GM18498 (cell line): Measurements from ENCODE around the gene TPO.
"Not testable (repeated sequence)": the region's sequence is repeated elsewhere in the genome, so short reads cannot be mapped to it uniquely, and the experiment has no call there.

Experiments
- ATAC-seq: cut with Tn5 transposase; IDR thresholded peaks from one replicate; pipeline ENCODE4 v1.9.1; 2021; ENCODE audit warnings: mild to moderate bottlenecking, moderate library complexity; ENCODE audit not compliant: unreplicated experiment

The TPO gene

DNA sequence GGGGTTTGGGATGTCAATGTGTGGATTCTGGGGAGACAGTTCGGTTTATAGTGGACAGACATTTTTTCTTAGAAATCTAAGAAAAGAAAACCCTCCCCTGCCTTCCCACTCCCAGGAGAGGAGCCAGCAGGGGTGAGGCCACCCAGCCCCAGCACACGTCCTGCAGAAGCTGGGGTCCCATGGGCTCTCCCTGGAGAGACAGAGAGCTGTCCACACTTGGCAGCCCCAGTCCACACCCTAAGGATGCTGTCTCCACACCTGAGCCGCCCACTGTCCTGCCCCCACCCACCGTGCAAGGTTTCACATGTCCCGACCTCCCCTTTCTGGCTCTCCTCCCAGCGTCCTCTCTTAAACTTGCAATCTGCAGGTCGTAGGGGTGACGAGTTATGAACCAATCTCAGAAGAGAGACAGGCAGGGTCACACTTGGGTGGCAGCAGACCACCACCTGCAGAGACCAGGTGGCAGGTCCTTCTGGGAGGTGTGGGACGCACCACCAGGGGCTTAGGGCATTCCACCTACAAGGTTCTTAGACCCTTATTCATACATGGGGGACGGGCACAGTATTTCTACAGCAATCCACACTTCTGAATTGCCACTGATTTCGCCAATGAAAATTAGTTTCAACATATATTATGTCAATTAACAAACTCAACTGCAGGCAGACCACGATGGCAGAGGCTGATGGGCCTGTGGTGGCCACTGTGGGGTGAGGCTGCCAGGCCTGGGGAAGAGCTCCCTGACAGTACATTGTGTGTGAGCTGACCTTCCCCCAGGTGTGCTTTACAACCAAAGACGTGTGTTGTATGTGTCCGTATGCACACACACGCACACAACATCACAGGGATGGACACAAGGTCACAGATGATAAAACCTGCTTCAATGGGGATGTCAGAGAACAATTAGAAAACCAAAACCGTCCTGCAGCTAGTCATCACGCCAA lies 158.5 kb downstream of the TPO start:
- no peak for ATAC-seq

DNA sequence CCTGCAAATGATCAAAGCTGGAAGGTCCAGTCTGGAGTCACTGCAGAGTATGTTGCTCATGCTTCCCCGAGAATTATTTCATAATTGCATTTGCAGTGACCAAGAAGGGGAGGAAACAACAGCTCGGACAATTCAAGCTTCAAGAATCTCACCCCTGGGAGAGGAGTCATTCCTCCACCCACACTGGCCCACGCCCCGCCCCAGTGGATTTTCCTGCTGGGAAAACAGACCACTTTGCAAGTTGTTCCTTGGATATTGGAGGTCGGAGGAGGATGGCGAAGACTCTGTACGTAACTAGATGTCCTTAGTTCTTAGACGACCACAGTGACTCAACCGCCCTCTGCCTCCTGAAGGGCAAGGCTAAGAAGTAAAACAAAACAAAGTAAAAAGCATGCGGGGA lies 159.4 kb downstream of the TPO start:
- ATAC-seq, result no peak

DNA sequence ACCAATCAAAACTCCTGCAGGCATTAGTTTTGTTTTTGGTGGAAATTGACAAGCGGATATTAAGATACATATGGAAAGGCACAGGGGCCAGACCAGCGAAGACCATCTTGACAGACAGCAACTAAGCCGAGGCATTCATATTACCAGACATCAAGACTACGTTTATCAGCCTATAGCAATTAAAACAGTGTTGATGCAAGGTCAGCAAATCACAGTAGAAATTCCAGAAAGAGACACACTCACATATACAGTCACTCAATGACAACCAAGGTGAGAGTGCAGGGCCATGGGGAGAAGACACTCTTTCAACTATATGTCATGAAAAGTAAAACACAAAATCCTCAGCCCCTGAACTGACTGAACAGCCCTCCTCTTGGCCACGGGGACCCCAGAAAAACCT lies 164.6 kb downstream of the TPO start:
- ATAC-seq, result no peak

DNA sequence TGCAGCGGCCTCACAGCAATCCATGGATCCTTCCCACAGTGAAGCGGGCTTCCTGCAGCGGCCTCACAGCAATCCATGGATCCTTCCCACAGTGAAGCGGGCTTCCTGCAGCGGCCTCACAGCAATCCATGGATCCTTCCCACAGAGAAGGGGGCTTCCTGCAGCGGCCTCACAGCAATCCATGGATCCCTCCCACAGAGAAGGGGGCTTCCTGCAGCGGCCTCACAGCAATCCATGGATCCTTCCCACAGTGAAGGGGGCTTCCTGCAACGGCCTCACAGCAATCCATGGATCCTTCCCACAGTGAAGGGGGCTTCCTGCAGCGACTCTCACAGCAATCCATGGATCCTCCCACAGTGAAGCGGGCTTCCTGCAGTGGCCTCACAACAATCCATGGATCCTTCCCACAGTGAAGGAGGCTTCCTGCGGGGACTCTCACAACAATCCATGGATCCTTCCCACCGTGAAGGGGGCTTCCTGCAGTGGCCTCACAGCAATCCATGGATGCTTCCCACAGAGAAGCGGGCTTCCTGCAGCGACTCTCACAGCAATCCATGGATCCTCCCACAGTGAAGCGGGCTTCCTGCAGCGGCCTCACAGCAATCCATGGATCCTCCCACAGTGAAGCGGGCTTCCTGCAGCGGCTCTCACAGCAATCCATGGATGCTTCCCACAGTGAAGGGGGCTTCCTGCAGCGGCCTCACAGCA lies 168.1 kb downstream of the TPO start:
- ATAC-seq, result not testable (repeated sequence)

DNA sequence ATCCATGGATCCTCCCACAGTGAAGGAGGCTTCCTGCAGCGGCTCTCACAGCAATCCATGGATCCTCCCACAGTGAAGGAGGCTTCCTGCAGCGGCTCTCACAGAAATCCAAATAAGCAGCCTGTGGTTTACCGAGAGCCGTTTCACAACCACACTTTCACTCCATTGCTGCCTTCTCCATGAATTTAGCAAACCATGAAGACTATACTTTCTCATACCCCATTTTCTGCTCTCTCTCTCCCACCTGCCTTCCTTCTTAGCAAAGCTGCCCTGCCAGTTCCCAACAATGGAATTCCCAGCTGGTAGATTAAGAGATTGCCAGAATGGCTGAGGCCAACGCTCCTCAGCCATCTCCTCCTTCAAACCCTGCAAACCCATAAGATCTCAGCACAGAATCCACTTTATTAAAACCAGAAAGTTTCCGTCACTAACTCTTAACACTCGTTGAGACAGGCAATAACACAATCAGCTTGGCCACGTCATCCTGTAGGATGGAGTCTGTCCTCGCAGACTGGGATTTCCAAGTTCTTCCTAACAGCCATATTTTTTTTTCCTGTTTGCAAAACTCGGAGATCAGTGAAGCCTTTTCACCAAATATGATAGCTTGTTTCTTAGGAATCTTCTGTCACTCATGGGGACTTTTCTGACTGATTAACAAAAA lies 168.8 kb downstream of the TPO start:
- no peak for ATAC-seq

DNA sequence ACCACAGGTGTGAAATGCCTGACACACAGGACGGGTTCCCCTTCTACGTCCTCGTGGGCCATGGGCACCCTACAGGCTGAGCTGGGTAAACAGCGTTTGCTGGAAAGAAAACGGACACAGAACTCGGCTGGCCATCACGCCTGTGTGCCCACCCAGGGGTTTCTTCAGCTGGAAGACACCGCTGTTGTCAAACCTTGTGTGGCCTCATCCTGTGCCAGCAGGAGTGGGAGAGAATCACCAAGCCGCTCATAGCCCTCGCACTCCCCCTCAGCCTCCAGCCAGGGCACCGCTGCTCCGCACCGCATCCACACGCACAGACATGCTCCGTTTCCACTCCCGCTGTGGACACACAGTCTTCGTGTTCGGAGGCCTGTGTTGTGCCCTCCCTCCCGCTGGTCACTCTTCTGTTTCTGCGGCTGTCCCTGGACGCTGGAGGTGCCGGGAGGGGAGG lies 169.7 kb downstream of the TPO start:
- ATAC-seq, result no peak

DNA sequence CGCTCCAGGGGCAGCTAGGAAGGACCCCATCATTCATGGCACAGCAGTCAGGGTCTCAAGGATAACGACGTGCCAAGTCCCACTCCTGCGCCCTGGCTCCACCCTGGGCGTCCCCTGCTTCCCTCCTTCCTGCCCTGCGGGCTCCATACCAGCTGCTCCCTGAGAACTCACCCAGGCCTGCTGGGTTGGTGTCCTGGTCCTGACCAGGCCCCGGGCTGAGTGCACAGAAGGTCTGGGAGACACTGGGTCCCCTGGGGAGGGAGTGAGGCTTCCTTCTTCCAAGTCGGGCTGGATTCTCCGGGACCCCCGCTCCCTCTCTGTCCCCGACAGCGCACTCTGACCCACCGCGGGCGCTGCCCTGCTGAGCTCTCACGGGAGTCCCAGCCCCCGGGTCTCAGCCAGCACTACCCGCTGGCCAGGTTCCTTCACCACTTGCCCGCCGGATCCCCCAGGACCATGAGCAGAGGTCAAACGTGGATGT lies 170.8 kb downstream of the TPO start:
- no peak for ATAC-seq

DNA sequence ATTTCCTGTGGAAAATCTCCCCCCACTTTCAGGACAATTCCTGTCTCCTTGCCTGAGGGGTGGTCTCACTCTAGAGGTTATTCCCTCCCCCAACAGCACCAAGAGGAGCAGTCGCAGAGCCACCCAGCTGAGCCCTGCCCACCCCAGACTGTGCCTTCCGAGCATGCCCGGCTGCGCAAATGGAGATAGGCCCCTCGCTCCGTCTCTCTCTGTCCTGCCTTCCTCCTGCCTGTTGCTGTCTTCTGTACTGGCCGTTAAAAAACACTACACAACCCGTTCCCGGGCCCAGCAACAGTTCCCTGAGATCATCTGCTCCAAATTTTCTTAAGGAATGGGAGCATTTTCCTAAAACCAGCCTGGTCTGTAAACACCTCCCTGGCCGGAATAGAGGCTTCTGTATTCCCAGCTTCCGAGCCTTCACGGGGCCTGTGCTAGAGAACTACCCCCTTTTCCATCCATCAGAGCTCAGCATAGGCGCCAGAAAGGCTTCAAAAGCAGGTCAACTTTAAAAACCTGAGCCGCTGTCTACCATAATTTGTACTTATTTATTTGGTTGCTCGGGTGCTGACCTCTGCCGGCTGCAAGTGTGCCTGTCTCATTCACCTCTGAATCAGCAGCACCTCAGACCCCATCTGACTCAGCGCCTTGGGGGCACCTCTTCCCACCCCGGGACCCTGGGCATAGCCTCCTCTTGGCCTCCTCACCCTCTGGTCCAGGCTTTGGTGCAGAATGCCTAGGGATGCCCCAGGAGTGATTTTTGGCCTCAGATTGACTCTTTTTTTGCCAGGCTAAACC lies 171.6 kb downstream of the TPO start:
- ATAC-seq, result no peak

DNA sequence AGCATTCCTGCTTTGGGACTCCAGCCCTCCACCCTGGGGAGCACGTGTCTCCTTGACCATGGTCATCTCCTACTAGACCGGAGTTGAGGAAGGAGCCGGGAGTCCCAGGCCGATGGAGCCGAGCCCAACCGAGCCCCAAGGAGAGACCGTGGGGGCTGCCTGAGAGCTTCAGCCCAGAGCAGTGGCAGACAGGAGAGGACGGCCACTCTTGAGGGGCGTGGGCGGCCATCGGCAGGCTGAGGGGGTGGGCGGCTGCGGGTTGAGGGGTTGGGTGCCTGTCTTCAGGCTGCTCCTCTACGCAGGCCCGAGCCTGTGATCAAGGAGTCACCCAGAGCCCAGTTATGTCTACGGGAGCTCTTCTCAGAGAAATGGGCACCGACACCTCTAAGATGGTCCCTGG lies 172.4 kb downstream of the TPO start:
- ATAC-seq, result no peak

DNA sequence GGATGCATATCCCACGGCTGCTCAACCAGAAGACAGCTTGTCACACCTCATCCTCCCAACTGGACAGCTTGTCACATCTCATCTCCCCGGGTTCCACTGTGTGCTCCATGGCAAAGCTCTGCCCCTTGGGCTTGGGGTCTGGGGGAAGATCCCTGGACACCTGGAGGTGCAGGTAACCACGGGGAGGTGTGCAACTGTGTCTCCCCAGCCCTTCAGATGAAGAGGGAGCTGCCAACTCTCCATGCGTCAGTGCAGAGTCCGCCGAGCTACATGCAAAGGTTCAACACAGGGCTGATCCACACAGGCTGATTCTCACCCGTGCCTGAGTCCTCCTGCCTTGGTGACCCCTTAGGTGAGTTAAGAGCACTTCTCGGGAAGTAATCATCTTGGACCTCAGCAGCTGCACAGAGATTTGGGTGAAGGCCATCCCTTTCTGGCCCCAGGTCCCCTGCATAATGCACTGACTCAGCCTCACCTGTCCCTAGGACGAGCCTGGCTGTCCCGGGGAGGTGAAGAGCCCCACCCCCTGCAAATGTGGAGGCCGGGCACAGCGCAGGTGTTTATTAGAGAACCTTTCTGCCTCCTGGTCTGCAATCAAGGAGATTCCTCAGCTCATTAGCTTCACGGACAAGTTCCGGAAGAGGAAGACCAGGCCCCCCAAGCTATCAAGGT lies 173.1 kb downstream of the TPO start:
- ATAC-seq, result no peak

DNA sequence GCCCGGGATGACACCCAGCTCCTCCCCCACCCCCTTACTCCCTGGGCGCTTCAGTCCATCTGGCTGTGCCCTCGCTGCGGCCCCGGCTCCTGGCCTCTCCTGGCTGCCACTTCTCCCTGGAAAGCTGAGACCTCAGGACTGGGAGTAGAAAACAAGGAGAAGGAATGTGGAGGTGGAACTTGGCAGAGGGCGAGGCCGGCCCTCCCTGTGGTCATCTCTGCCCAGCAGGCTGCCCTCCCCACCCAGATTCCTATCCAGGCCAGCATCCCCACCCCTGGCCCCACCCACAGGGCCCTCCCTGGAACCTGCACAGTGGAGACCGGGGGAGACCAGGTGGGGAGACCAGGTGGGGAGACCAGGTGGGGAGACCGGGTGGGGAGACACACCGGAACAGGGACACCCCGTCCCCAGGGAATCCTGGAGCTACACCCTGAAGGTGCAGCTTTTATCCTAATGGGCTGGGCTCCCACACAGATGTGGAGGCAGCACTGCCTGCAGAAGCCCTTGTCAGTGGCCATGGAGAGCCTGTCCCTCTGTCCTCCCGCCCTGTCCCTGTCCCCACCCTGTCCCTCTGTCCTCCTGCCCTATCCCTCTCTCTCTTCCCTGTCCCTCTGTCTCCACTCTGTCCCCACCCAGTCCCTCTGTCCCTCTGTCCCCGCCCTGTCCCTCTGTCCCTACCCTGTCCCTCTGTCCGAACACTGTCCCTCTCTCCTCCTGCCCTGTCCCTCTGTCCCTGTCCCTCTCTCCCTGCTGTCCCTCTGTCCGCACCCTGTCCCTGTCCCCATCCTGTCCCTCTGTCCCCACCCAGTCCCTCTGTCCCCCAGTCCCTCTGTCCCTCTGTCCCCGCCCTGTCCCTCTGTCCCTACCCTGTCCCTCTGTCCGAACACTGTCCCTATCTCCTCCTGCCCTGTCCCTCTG lies 173.9 kb downstream of the TPO start:
- ATAC-seq, result no peak

DNA sequence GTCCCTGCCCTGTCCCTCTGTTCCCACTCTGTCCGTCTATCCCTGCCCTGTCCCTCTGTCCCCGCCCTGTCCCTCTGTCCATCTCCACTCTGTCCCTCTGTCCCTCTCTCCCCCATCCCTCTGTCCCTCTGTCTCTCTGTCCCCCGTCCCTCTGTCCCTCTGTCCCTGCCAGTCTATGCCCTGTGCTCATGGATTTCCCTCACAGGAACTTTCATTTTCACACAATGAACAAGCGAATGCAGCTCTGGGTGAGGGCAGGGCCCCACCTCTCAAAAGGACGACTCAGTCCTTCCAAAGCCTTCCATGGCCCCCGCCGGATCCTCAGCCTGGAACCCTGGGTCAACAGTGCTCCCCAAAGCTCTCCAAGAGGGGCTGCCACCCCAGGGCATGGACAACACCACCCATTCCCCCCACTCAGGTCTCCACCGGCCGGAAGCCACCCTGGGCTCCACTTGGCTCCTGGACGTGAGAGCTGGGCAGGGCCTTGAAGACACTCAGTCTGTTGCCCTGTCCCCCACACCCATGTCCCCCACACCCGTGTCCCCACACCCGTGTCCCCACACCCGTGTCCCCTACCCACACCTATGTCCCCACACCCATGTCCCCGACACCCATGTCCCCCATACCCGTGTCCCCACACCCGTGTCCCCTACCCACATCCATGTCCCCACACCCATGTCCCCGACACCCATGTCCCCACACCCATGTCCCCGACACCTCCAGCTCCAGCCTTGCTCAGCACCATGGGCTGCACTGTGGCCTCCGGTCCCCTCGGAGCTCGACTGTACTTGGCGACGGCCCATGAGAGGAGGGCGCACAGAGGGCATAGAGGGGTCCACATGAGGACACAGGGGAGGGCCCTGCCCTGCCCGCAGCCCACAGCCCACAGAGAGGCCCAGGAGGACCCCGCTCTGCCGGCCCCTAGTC lies 175.1 kb downstream of the TPO start:
- no peak for ATAC-seq

DNA sequence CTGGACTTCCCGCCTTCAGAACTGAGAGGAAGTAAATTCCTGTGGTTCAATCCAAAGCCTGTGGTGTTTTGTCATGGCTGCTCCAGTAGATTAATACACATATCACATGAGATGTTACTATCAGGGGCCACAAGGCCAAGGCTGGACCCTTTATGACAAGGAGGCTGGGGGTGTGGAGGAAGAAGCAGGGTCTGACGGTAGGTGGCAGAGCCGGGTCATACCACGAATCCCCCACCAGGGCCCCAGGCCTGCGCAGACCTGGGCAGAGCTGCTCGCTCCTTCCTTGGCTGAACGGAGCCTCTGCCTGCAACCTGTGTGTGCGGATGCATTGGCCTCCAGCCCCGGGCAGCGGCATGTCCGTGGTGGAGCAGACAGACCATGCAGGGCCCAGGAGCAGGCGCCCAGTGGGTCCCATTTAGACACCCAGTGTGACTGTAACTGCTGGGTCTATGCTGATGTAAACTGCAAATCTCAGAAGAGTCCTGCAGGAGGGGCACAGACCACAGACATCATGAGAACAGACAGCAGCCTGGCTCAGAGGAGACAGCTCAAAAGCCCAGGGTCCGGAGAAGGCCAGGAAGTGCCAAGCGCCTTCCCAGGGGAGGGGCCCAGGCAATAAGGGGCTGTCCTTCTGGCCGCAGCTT lies 175.8 kb downstream of the TPO start:
- ATAC-seq, result no peak

DNA sequence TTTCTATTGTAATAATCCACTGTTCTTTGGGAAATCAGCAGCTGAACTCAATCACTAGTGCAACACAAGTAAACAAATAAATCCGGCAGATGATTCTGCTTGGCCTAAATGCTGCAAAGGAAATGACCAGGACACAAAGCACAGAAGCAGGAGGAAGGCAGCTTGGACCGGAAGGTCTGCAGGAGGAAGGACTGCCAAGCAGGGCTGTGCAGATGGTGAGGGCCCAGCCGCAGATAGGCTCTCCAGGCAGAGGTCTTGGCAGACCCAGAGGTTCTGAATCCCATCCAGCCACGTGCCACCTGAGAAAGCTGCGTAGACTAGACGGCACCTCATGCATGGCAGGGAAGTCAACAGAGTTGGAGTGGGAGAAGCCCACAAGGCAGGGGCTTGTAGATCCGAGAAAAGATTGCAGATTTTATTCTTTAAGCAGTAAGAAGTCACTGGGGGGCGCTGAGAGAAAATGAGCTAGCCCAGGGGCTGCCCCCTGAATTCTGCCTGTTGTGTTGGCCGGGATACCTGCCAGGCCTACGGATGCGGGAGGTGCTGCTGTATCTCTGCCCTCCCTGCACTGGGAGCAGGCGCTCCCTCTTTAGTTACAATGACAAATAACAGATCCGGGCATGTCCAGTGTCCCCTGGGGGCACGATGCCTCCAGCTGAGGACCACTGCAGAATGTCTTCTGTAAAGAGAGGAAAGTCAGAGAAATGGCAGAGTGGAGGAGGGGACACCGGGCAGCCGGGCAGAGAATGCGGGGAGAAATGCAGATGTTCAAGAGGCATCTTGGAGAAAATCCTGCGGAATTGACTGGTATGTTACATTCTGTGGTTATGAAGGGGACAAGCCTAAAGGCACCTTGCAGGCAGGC lies 177.6 kb downstream of the TPO start:
- no peak for ATAC-seq

DNA sequence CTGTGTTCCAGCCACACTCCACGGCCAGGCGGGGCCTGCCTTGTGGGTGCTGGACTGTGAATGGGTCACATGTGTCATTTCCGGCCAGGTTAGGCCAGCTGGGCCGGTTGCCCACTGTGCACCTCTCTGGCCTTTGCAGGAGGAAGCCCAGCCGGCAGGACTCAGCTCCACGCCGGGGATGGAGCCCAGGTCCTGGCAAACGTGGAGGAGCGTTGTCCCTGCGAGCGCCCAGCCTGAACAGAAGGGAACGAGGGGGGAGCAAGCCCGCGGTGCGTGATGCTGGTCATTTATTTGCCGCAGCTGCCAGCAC lies 178.2 kb downstream of the TPO start:
- no peak for ATAC-seq
